GM21825 (cell line): ENCODE data around the gene TVP23A.

Experiments
- ATAC-seq: cut with Tn5 transposase; IDR thresholded peaks from one replicate; pipeline ENCODE4 v1.9.1; 2021; ENCODE audit warnings: mild to moderate bottlenecking, moderate library complexity; ENCODE audit not compliant: unreplicated experiment

The TVP23A gene

GRCh38 chr16:10817963-10818941, at the start of gene TVP23A:
Gene TVP23A (minus strand): TSS chr16:10818794. CDS start chr16:10818493, 301 bp downstream.
- no peak for ATAC-seq

- no peak for ATAC-seq
These were observed 49.6 kb upstream of the TVP23A start for GRCh38 chr16:10868104-10868595.

GRCh38 chr16:10867199-10867598, 48.6 kb upstream of the TVP23A start:
- no peak for ATAC-seq

GRCh38 chr16:10865991-10866966, 47.7 kb upstream of the TVP23A start:
- ATAC-seq: no peak

GRCh38 chr16:10862438-10862837, 43.8 kb upstream of the TVP23A start:
- ATAC-seq: no peak

- no peak for ATAC-seq
These were observed 41.1 kb upstream of the TVP23A start for GRCh38 chr16:10859658-10860057.

GRCh38 chr16:10859020-10859419, 40.4 kb upstream of the TVP23A start:
- no peak for ATAC-seq

- ATAC-seq: no peak
These were observed 39.6 kb upstream of the TVP23A start for GRCh38 chr16:10858203-10858602.

- ATAC-seq: no peak
These were observed 37.4 kb upstream of the TVP23A start for GRCh38 chr16:10856042-10856441.

- no peak for ATAC-seq
These were observed 34.4 kb upstream of the TVP23A start for GRCh38 chr16:10852948-10853347.

GRCh38 chr16:10852286-10852685, 33.7 kb upstream of the TVP23A start:
- ATAC-seq: no peak

- ATAC-seq: no peak
These were observed 32.9 kb upstream of the TVP23A start for GRCh38 chr16:10851512-10851911.

- ATAC-seq: no peak
These were observed 31.9 kb upstream of the TVP23A start for GRCh38 chr16:10850478-10850850.

GRCh38 chr16:10849736-10850477, 31.3 kb upstream of the TVP23A start:
- no peak for ATAC-seq

- no peak for ATAC-seq
These were observed 28.6 kb upstream of the TVP23A start for GRCh38 chr16:10847176-10847575.

- ATAC-seq: no peak
These were observed 27.8 kb upstream of the TVP23A start for GRCh38 chr16:10846213-10846998.

GRCh38 chr16:10840703-10841102, 22.1 kb upstream of the TVP23A start:
- no peak for ATAC-seq

- ATAC-seq: no peak
These were observed 20.7 kb upstream of the TVP23A start for GRCh38 chr16:10839279-10839666.

GRCh38 chr16:10838621-10839278, 20.2 kb upstream of the TVP23A start:
- ATAC-seq: no peak
